Urothelium cell line (cell line): Measurements from ENCODE around the gene ZNF32.
A peak's percentile ranks its signal among the peaks of the same experiment; 100 is the strongest.

ENCODE experiments used
- DNase-seq: peaks from one replicate; pipeline ENCODE4 v3.0.0; 2011; ENCODE audit warnings: low spot score, mixed read lengths
- FAIRE-seq: peaks from 2 replicates; lab custom pipeline; 2011; peaks lifted over from hg19 to GRCh38; lab: Jason Lieb, UNC

The ZNF32 gene

DNA sequence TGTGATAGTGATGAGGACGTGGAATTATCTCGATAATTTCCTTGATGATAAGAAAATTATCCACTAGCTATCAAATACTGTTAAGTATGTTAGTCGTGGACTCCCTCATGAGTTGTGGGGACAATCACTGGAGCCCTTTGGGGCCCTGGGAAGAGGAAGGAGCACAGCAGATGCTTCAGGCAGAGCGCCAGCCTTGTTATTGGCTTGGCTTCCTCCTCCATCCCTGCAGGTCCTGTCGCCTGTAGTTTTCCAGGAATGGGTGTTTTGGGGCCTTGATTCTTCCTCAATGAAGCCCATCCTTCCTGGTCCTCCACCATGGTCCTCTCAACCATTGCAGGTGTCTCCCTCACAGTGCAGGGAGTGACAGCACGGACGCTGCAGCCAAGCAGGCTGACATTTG lies 32.5 kb upstream of the ZNF32 start:
- FAIRE-seq (no peak), DNase-seq (no peak)

DNA sequence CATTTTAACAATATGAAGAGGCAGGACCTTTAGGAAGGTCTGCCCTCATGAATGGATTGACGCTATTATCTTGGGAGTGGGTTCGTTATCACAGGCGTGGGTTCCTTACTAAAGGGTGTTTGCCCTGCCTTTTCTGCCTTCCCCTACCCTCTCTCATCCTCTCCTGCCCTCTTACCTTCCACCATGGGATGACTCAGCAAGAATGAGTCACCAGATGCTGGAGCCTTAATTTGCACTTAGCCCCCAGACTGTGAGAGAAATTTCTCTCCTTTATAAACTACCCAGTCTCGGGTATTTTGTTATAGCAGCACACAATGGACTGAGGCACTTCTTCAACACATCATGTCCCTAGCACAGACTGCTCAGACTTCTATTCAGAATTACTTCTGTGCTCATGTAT lies 31.4 kb upstream of the ZNF32 start:
- FAIRE-seq (no peak), DNase-seq (peak; percentile 65)

DNA sequence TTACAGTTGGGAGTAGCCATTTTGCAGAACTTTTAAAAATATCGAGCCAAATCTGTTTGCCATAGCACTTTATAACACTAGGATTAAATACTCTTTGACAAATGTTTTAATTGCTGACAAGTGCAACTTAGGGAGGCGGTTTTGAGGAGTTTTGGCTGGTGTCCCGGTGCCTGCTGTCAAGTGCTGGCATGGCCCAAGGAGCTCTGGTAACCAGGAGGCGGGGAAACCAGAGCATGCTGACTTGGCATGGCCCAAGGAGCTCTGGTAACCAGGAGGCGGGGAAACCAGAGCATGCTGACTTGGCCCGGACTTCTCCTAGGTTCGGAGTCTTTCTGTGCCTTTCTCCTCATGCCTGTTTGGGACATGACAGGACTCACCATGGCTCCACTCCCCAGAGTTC lies 30.8 kb upstream of the ZNF32 start:
- DNase-seq: no peak
- FAIRE-seq: peak; percentile 59

DNA sequence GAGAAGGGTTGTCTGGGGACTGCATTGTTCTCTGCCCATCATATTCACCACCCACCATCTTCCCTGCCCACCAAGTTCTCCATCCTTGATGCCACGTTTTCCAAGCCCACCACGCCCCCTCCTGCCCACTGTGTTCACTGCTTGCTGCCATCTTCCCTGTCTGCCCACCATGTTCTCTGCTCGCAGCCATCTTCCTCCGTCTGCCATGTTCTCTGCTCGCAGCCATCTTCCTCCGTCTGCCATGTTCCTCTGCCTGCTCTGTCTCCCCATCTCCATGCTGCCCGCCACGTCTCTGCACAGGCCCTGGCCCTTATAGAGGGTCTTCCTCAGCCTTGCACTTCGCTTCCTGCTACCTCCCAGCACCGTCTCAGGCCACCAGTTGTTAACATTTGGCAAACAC lies 30.0 kb upstream of the ZNF32 start:
- FAIRE-seq (peak; percentile 65), DNase-seq (no peak)

DNA sequence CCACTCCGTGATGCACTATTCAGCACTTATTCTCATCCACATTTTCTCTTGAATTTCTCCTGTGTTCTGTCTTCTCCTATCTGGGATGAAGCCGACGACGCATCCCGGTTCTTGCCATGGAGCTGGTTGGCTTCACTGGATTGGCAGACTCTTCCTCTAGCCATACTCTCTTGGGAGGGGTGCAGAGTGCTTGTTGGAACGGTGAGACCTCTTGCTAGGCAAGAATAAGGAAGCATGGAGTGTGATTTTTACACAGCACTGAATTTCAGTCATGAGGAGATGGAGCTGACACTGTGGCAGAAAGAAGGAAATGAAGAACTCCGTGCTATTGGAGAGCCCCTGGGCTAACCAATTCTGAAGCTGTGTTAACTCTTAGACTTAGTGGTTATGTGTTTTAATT lies 28.2 kb upstream of the ZNF32 start:
- DNase-seq (no peak), FAIRE-seq (no peak)

DNA sequence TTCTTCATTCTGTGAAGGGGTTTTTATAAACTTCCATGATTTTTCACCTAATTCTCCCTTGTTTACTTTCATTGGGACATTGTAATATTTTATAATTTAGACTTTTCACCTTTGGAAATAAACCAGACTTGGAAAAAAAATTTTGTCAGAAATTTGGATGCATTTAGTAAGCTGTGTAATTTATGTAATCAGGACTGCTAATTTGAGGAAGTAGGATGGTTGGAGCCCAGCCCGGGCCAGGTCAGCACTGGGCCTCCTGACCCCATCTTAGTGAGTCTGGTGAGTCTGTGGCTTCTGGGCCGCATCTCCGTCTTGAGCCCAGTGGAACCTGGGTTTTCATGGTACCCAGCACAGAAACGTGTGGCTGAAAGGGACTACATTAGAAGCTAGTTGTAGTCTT lies 27.6 kb upstream of the ZNF32 start:
- FAIRE-seq (no peak), DNase-seq (no peak)

DNA sequence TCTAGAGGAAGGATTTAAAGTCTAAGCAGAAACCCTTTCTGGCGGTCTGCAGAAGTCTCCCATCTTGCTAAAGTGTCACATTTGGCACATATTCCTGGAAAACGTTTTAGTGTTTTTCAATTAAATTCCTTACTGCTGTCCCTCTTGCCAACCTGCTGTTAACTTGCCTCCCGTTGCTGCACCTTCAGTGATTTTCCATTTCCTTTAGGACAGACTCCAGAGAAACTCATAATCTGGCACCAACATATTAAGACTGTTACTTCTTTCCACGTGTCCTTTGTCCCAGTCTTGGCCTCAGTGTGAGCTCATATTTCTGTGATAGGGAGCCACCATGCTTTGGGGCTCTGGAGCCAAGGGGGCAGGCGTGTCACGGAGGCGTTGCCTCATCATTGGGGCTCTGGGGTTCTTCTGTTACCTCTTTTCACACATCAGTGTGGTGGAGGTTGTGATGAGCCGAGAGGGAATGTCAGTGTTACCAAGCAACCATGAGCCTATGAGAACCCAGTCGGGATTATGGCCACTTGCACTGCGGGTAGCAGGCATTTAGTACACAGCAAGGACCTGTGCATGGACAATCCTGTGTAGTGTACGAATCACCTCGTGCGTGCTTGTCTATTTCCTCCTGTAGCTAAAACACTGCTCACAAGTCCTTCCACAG lies 26.0 kb upstream of the ZNF32 start:
- FAIRE-seq: no peak
- no peak for DNase-seq

DNA sequence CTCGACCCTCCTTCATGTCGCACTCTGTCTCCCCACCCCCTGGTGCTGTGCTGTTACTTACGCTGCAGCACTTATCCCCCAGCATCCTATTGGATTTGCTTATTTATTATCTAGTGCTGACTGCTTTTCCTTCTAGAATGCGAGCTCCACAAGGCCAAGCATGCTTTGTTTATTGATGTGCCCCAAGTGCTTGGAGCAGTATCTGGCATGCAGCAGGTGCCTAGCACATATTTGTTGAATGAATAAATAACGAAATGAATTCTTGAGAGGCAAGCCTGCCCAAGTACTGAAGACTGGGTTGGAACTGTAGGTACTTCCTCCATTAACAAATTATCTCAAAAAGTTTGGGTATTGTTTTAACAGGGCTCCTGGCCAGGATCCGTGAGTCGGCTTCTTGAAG lies 24.8 kb upstream of the ZNF32 start:
- peak; percentile 59 for FAIRE-seq
- no peak for DNase-seq

DNA sequence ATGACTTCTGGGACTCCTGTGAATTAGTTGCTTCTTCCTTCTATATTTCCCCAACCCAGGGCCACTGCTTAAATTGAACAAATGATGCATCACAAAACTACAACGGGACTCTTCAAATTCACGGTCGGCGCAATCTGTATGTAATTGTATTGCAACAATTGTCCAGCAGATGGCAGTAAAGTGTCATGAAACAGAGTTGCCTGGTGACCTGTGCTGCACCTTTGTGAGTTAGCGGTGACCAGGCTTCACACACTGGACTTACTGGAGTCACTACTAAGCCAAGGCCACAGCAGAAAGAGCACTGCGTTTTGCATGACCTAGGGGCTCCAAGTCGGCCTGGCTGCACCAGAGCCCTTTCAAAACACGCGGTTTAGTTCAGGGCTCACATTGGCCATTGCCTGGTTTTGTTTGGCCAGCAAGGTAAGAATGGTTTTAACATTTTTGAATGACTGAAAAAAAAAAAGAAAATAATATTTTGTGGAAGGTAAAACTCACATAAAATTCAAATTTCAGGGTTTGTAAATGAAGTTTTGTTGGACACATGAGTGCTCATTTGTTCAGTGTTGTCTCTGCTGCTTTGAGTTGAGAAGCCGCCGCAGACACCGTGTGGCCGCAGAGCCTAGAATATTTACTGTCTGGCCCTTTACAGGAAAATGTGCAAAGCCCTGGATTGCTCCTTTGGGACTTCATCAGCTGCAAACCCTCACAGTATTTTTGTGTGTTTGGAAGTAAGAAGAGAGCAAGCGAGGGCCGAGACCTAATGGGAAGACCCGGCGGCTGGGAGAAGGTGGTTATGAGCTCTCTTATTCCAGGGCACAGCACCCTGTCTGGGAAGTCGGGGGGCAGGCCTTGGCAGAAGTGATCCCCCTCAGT lies 23.2 kb upstream of the ZNF32 start:
- FAIRE-seq: peak; percentile 99

DNA sequence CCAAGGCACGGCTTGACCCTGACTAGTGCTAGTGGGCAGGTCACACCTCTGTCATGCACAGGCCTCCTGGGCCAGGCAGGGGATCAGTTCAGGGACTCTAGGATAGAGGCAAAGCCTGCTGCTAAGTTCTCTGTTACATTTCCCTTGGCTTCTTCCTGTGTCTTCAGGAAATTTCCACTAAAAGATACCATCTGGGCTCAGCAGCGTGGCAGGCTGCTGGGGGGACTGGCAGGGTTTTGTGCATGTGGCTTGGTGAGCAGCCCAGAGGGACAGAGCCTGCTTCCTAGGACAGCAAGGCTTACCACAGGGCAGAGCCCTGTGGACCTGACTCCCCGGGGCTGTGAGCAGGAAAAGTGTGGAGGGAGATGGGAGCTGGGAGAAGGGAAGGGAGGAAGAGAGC lies 20.7 kb upstream of the ZNF32 start:
- DNase-seq: no peak
- no peak for FAIRE-seq

More for the DNA sequence above, 23.2 kb upstream of the ZNF32 start:
- DNase-seq: peak; percentile 89

DNA sequence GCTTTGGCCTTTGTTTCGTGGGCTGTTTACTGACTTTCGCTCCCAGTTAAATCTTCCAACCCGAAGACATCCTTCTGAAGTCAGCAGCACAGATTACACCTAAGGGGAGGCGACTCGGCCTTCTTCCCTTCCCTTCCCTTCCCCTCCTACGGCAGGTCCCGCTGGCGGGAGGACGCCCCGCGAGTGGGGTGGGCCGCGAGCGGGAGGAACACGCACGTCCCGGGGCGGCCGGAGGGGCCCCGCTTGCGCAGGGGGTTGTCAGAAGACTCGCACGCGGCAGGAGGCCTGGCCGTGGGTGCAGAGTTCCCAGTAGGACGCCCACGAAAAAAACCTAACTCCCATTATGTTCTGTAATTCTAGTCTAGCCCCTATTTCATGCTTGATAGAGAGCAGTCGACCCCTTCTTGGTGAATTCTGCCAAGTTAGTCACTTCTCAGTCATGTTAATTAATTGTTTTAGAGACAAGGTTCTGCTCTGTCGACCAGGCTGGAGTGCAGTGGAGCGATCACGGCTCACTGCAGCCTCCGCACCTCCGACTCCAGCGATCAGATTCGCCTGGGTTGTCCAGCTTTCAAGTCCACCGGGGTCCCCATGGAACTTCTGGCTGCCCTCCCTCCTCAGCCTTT lies 19.2 kb upstream of the ZNF32 start:
- no peak for DNase-seq

DNA sequence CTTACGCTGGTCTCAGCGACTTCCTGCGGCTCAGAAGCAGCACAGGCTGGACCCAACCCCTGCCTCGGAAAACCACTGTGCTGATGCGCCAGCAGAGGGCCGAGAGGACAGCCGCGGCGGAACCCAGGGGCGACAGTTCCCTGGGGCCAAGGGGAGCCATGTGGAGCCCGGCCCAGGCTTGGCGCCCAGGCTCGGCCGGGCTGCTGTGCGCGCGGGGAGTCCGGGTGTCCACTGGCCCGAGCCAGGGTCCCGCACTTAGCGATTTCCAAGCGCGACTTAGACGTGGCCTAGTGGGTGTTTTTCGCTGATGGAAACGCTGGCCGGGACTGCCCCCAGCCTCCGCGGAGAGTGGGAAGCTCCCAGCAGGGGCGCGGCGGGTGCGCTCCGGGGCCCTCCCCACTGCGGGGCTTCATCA lies 18.6 kb upstream of the ZNF32 start:
- DNase-seq (no peak), FAIRE-seq (peak; percentile 37)

More for the DNA sequence above, 19.2 kb upstream of the ZNF32 start:
- FAIRE-seq: no peak

DNA sequence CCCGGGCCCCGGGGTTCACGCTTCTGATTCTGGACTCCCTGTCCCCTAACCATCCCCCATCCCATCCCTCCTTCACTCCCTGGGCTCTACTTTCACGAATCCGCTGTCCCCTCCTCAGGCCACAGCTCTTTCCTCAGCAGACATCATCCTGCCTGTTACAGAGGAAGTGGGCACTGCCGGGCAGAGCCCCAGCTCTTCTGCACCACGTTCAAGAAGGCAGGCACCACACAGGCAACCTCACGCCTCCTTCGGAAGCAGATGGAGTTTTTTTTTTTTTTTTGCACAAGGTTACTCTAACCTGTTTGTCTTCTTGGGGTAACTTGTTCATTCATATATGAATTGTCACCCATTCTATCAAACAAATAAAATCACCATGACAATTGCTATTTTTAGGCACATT lies 17.9 kb upstream of the ZNF32 start:
- FAIRE-seq (no peak), DNase-seq (no peak)

DNA sequence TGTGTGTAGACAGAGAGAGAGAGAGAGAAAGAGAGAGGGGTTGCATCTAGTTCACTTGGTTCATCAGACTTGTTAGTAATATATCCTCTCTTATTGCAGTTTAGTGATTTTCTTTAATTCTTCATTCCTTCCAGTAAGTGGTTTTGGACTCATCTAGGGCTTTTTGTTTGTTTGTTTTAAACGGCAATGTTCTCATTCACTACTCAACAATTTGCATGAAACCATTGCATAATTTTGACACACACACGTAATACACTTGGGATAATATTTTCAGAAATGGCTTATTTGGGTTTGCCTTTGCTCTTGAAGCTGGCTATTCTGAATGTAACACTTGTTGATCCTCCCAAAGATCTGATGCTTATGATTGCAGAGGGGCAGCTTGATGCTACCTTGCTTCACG lies 16.4 kb upstream of the ZNF32 start:
- DNase-seq: no peak
- no peak for FAIRE-seq

DNA sequence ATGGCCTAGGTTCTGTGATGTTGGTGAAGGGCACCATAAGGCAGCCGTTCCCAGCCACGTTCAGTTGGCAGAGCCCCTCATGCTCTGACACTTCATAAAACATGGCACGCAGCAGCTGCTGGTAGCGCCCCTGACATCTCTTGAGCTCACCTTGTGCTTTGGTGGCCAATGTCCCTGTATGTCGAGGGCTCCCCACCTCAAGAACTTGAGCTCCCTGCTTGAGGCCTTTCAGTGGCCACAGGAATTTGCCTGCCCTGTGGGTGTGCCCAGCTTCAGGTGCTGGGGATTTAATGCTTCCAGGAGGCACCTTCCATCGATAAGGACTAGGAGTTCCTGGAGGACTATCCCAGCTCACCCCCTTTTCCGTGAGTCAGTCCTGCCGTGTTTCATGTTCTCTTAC lies 9.5 kb upstream of the ZNF32 start:
- FAIRE-seq (peak; percentile 5), DNase-seq (no peak)

DNA sequence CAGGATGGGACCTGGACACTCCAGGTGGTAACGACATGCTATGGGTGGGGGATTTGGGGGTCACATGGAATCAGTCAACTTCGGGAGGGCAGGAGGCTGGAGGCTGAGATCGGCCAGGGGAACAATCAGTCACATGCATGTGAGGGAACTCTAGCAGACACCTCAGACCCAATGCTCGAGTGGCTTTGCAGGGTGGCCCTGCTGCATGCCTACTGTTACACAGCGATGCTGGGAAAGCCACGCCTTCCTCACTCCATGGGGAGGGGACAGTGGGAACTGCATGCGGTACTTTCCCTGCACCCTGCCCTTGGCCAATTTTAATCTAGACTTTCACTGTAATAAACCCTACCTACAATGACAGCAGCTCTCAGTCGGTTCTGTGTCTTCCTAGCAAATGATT lies 6.6 kb upstream of the ZNF32 start:
- FAIRE-seq: no peak
- no peak for DNase-seq

DNA sequence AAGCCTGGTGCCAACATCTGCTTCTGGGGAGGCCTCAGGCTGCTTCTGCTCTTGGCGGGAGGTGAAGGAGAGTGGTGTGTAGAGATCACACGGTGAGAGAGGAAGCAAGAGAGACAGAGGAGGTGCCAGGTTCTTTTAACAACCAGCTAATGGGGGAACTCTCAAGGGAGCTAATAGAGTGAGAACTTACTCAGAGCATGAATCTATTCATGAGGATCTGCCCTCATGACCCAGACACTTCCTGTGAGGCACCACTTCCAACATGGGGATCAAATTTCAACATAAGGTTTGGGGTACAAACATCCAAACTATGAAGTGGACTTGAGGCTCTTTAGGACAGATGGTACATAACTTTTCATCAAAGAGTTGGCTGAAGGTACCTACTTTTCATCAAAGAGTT lies 5.1 kb upstream of the ZNF32 start:
- DNase-seq: no peak
- FAIRE-seq: no peak

DNA sequence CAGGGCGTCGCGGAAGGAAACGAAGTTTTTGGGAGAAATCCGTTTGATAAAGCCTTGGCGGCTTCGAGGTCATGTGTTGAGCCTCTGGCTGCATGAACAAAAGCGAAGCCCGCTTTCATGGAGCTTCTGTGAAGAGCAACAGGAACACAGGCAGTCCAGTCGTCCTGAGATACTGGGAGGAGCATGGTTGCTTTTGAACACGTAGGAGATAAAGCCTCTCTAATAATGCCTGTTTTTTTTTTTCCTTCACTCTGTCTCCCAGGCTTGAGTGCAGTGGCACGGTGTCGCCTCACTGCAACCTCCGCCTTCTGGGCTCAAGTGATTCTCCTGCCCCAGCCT lies 473 bp upstream of the ZNF32 start:
- DNase-seq (no peak), FAIRE-seq (no peak)

DNA sequence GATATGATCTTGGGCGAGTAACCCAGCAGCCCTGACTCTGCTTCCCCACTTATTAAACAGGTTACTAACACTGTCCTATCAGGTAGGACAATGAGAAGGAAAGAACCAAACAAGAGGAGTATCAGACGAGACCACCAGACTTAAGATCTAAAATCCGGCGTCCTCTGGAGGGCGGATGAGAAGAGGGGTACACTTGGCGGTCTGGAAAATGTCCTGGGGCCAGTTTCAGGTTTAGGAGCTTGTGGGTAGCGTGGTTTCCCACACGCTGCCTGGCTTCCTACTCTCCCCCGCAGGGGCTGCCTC lies 635 bp downstream of the ZNF32 start:
- FAIRE-seq (peak; percentile 30), DNase-seq (no peak)

DNA sequence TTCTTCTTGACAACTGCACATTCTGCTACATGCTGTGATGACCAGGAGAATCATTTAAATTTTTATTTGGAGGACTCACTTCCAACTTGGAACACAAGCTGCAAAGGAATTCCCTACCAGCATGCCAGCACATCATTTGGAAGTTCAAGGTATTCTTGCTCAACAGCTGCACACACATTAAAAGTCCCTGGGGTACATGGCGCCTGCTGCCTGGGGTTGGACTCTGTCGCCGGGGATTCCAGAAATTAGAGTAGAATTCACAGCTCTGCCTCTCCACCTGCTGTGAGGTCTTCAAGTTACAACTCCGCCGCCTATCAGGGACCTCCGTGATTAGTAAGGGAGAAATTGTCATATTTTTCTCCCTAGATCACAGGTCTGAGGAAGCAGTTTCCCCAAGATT lies 1.1 kb downstream of the ZNF32 start:
- FAIRE-seq: no peak

DNA sequence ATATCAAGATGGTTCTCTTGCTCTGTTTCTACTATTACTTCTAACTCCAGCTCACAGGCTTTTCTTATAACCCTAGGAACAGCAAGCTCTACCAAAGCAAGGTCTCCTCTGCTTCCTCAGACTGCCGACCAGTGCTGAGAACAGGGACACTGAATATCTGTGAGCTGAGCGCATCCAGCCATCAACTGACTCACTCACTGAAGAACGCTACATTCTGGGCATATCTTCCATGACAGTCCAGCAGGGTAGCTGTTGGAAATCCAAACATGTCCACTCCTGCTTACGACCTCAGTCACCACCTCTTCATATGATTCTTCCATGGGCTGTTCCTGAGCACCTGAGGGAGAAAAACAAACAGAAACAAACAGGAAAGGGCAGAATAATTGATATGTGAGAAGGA lies 2.8 kb downstream of the ZNF32 start:
- DNase-seq: no peak
- FAIRE-seq: peak; percentile 42

More for the DNA sequence above, 1.1 kb downstream of the ZNF32 start:
- DNase-seq: no peak

DNA sequence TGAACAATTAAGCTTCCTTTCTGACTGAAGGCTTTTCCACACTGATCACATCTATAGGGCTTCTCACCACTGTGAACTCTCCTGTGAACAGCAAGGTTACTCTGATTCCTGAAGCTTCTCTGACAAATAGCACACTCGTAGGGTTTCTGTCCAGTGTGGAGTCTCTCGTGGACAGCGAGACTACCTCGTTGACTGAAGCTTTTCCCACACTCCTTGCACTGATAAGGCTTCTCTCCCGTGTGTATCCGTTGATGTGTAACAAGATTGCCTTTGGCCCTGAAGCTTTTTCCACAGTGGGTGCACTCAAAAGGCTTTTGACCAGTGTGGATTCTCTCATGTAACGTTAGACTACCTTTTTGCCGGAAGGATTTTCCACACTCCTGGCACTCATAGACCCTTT lies 4.4 kb downstream of the ZNF32 start:
- FAIRE-seq: no peak

More for the DNA sequence above, 4.4 kb downstream of the ZNF32 start:
- DNase-seq: no peak
